OCI-LY3 (cell line): ENCODE measurements around the gene GHR.

Experiments used
- H2AFZ ChIP-seq: fragments of 200-600, 300-600 bp; shearing (Covaris generic); 2 replicates; pipeline ENCODE4 v1.6.0; 2014; ENCODE audit warnings: antibody characterized with exemption, low read depth, low read length
- H3K27ac ChIP-seq: fragments of 200-600, 300-600 bp; sonication (generic); 2 replicates; pipeline ENCODE4 v1.5.1; 2014; ENCODE audit warnings: mild to moderate bottlenecking, low read length, moderate library complexity, mixed read lengths
- H3K27me3 ChIP-seq: fragments of 200-600, 300-600 bp; sonication (generic); 2 replicates; pipeline ENCODE4 v1.6.1; 2014; ENCODE audit warnings: low read depth, low read length, mixed read lengths
- H3K36me3 ChIP-seq: fragments of 200-600, 300-600 bp; sonication (generic); replicated peaks from 2 replicates; pipeline ENCODE3; 2014; ENCODE audit warnings: low read depth, low read length, mixed read lengths
- H3K4me1 ChIP-seq: fragments of 300-600, 200-600 bp; sonication (generic); 2 replicates; pipeline ENCODE4 v1.6.1; 2014; ENCODE audit warnings: low read length, mixed read lengths
- H3K4me2 ChIP-seq: fragments of 200-600, 300-600 bp; sonication (generic); 2 replicates; pipeline ENCODE4 v1.6.1; 2014; ENCODE audit warnings: low read length, mixed read lengths
- H3K4me3 ChIP-seq: fragments of 300-600, 200-600 bp; sonication (generic); 2 replicates; pipeline ENCODE4 v1.5.1; 2014; ENCODE audit warnings: antibody characterized with exemption, mild to moderate bottlenecking, low read length, moderate library complexity
- H3K79me2 ChIP-seq: fragments of 300-600, 200-600 bp; shearing (Covaris generic); 2 replicates; pipeline ENCODE4 v1.6.1; 2014; ENCODE audit warnings: mild to moderate bottlenecking, low read length, mixed read lengths
- H3K9ac ChIP-seq: fragments of 300-600, 200-600 bp; shearing (Covaris generic); 2 replicates; pipeline ENCODE4 v1.6.0; 2014; ENCODE audit warnings: mild to moderate bottlenecking, low read length, moderate library complexity
- H3K9me3 ChIP-seq: fragments of 200-600, 300-600 bp; shearing (Covaris generic); 2 replicates; pipeline ENCODE4 v1.6.1; 2014; ENCODE audit warnings: low read length, mixed read lengths; ENCODE audit not compliant: insufficient read depth
- H4K20me1 ChIP-seq: fragments of 200-600, 300-600 bp; sonication (generic); 2 replicates; pipeline ENCODE4 v1.6.1; 2016; ENCODE audit warnings: low read length, mixed read lengths; ENCODE audit not compliant: insufficient read depth
- CTCF ChIP-seq: fragments of 200-600, 300-600 bp; sonication (generic); IDR thresholded peaks from 2 replicates; pipeline ENCODE4 v1.5.1; 2014; ENCODE audit warnings: antibody characterized with exemption, low read length, low read depth
- EZH2phosphoT487 ChIP-seq: fragments of 200-600 bp; shearing (Covaris generic); IDR thresholded peaks from 2 replicates; pipeline ENCODE4 v1.6.1; 2018; ENCODE audit warnings: antibody characterized with exemption, mixed run types, low read depth

GHR gene

GRCh38 chr5:42631241-42631640 lies 208.0 kb downstream of the GHR start:
- Histone ChIP-seq H3K4me3 (no peak overlapping the region), H3K79me2 (no peaks in the 10 kb centered on the region), H3K9me3 (no peaks in the 10 kb centered on the region), H4K20me1 (no peaks in the 10 kb centered on the region), H3K36me3 (no peaks in the 10 kb centered on the region), H3K27ac (no peak overlapping the region), H3K4me2 (no peak overlapping the region), H3K9ac (no peak overlapping the region), H3K4me1 (no peaks in the 10 kb centered on the region), H2AFZ (no peak overlapping the region), H3K27me3 (no peaks in the 10 kb centered on the region)
- no peak for TF ChIP-seq CTCF

- Histone ChIP-seq H2AFZ (no peak overlapping the region), H4K20me1 (no peaks in the 10 kb centered on the region), H3K4me2 (no peak overlapping the region), H3K36me3 (no peaks in the 10 kb centered on the region), H3K27ac (no peak overlapping the region), H3K9ac (no peak overlapping the region), H3K79me2 (no peaks in the 10 kb centered on the region), H3K9me3 (no peaks in the 10 kb centered on the region), H3K4me1 (no peaks in the 10 kb centered on the region), H3K27me3 (no peaks in the 10 kb centered on the region), H3K4me3 (no peak overlapping the region)
- no peak for TF ChIP-seq CTCF
- TF ChIP-seq EZH2phosphoT487, result no peak
Observed at GRCh38 chr5:42632354-42632900, 209.2 kb downstream of the GHR start.

- no peak overlapping the region for H3K9ac ChIP-seq
- H4K20me1 ChIP-seq, result no peaks in the 10 kb centered on the region
- no peak overlapping the region for H3K4me3 ChIP-seq
- no peak overlapping the region for H3K27ac ChIP-seq
- no peak for TF ChIP-seq EZH2phosphoT487
- no peak for TF ChIP-seq CTCF
- no peak overlapping the region for H2AFZ ChIP-seq
- no peaks in the 10 kb centered on the region for H3K27me3 ChIP-seq
- no peaks in the 10 kb centered on the region for H3K36me3 ChIP-seq
- H3K9me3 ChIP-seq, result no peaks in the 10 kb centered on the region
- no peaks in the 10 kb centered on the region for H3K4me1 ChIP-seq
- H3K79me2 ChIP-seq, result no peaks in the 10 kb centered on the region
- no peak overlapping the region for H3K4me2 ChIP-seq
Observed at GRCh38 chr5:42634575-42634974, 211.3 kb downstream of the GHR start.

GRCh38 chr5:42636425-42636824 lies 213.2 kb downstream of the GHR start:
- H3K79me2 ChIP-seq, result no peaks in the 10 kb centered on the region
- no peak overlapping the region for H3K27ac ChIP-seq
- H3K4me2 ChIP-seq, result no peak overlapping the region
- no peaks in the 10 kb centered on the region for H3K9me3 ChIP-seq
- H3K9ac ChIP-seq, result no peak overlapping the region
- H3K4me3 ChIP-seq, result no peak overlapping the region
- H3K4me1 ChIP-seq, result no peaks in the 10 kb centered on the region
- no peaks in the 10 kb centered on the region for H4K20me1 ChIP-seq
- H3K36me3 ChIP-seq, result no peaks in the 10 kb centered on the region
- TF ChIP-seq CTCF (peak; percentile 17; the same call in 1 of the 2 replicates), EZH2phosphoT487 (no peak)
- H3K27me3 ChIP-seq, result no peaks in the 10 kb centered on the region
- H2AFZ ChIP-seq, result no peak overlapping the region
